HTERT RPE-1 (cell line): ENCODE results near the gene EFNA4.

Experiments used
- in situ Hi-C: fragments of 300-500 bp; cut with MboI; formaldehyde crosslinking; loops from 4 replicates; pipeline ENCODE4 v1.14.3; 2020; ENCODE audit warnings: low sequenced_read_pairs

The EFNA4 gene

GRCh38 chr1:155032886-155033285 is 30.7 kb upstream of the EFNA4 start:
- in situ Hi-C loops, result no loop called here

DNA sequence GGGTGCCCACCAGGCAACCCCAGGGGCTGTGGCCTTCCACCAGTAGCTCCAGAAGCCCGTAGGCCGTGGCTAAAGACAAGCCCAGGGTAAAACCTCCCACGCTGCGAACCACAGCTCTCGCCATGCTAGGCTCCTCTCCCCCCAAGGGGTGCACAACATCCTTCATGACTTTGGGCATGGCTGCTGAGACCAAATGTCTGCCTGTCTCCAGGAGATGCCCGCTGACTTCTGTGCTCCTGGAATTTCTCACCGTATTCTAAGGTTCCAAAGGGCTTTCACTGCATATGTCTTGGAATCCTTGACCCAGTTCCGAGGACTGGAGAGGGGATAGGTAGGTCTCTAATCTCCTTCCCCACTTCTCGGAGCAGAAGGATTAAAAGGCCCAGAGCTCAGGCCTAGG is 30.0 kb upstream of the EFNA4 start, which contains the start of the genes DCST1 and DCST2:
DCST1 (plus strand) TSS at position 301 of the 400 bp plus-strand sequence. CDS start 213 bp downstream, outside the sequence.
DCST2 (minus strand) TSS at position 258 of the 400 bp plus-strand sequence; CDS start at position 178, 80 bp downstream.
- in situ Hi-C loops, result no loop called here

GRCh38 chr1:155034318-155035208 is 29.0 kb upstream of the EFNA4 start:
- in situ Hi-C loops, result no loop called here

DNA sequence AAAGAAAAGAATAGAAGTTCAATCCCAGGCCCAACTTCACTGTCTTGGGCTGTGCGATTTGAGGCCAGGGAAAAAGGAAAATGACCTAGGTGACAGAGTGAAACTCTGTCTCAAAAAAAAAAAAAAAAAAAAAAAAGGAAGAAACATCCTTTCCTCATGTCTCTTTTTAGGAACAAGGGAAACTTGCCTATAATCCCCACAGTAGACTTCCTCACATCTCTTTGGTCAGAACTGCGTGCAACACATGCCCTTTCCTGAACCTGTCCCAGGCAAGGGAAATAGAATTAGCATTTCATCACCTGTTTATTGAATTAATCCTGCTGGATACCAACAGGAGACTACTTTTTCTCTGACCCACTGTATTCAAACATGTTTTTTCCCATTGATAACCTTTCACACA is 27.6 kb upstream of the EFNA4 start:
- in situ Hi-C loops, result no loop called here

GRCh38 chr1:155037043-155037442 is 26.5 kb upstream of the EFNA4 start:
- in situ Hi-C loops, result no loop called here

- in situ Hi-C loops, result no loop called here
Measured at GRCh38 chr1:155037851-155038441, 25.6 kb upstream of the EFNA4 start.

DNA sequence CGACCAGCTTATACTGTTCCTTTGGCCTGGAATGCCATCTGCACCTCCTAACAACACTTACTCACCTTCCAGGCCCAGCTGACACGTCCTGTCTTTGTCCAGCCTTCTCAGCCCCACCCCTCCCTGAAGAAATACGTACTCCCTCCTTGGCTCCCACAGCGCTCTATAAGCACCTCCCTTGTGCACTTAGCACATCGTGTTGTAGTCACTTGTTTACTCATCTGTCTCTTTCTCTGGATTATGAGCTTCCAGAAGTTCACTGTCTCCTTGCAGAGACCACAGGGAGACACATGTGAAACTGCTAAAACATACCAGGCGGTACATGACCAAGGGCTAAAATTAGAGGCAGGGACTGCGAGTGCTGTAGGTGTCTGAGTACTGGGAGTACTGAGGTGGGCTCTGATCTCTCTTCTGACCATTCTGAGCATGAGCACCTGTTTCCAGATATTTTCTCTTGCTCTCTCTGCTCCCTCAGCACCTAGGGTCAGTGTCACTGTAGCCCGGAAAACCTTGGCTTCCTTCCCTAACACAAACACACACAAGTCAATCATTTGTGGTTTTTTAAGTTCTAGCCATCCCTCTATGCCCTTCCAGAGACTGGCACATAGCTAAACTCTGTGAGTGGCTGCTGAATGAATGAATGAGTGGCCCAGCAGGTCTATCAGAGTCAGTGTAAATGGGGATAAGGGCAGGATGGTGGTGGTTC is 24.8 kb upstream of the EFNA4 start:
- in situ Hi-C loops, result no loop called here

DNA sequence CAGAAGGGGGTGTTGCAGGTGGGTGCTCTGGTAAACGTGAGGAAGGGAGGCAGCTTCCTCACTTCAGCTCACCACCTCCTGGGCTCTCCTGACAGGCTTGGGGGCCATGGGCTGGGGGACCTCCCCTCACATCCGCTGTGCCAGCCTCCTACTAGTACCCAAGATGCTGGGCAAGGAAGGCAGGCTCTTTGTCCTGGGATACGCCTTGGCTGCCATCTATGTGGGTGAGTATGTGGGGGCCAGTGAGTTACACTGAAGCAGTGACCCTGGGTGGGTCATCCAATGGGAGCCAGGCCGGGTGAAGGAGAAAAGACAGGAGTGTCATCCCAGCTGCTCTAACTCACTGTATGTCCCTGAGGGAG is 24.3 kb upstream of the EFNA4 start:
- in situ Hi-C loops, result no loop called here

- in situ Hi-C loops, result no loop called here
Measured at GRCh38 chr1:155040358-155041093, 23.0 kb upstream of the EFNA4 start.

- in situ Hi-C loops, result no loop called here
Measured at GRCh38 chr1:155042789-155043188, 20.8 kb upstream of the EFNA4 start.

- in situ Hi-C loops, result no loop called here
Measured at GRCh38 chr1:155043301-155043702, 20.2 kb upstream of the EFNA4 start.

DNA sequence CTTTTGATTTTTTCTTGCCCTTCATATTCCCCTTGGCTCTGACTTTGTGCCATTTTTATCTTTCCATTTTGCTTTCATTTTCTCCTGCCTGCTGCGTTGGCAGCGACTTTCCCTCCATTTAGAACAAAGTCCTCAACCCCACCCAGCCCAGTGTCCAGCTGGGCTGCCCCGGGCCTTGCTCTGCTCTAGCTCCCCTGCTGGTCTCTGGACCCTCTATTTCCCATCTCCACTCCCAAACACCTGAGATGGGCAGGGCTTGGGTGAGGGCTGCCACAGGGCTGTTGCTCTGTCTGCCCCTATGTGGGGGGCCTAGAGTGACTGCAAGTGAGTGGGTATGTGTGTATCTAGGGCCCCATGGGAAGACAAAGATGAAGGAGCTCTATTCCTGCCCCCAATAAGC is 19.7 kb upstream of the EFNA4 start:
- in situ Hi-C loops, result no loop called here

DNA sequence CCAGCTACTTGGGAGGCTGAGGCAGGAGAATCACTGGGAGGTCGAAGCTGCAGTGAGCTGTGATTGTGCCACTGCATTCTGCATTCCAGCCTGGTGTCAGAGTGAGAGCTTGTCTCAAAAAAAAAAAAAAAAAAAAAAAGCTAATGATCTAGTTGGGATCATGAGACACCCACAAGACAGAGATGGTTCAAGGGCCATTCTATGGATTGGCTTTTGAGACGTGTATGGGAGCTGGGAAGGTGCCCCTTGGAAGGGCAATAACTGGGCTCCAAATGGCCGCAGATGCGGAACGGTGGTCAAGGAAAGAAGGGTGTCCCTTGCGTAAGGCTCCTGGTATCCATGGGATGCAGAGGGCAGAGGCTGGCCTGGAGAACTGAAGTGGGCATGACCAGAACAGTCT is 19.2 kb upstream of the EFNA4 start:
- in situ Hi-C loops, result no loop called here

DNA sequence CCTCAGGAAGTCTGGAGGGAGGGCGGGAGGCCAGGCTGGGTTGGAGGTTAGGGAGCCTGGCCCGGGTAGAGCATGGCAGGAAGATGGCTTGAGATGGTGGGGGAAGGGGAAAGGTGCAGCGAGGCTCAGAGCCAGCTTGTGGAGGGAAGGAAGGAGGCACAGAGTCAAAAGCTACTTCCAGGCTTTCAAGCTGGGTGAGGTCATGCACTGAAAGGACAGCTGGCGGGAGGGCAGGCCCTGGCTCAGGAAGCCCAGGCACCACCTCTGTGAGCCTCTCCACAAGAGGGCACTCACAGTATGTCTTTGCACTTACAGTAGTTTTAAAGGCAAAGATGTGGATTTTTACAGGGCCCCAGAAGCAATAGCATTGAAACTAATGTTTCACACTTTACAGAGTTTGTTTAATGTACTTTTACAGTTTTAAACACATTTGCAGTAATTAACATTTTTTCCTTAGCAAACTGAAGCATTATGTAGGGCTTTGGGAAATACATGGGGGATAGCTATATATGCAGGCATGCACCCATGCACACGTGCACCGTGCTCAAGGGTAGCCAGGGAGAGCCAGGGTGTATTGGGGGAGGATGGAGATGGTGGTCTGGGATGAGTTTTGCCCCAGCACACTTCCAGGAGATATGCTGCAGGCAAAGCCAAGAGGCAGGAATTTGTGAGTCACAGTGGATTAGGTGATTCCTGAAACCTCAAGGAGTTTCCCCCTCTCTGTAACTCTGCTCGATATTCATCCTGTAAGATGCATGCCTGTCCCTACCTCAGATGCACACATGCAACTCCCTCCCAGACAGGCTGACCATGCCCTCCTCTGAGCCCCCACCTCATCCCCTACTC is 18.5 kb upstream of the EFNA4 start:
- in situ Hi-C loops, result no loop called here

DNA sequence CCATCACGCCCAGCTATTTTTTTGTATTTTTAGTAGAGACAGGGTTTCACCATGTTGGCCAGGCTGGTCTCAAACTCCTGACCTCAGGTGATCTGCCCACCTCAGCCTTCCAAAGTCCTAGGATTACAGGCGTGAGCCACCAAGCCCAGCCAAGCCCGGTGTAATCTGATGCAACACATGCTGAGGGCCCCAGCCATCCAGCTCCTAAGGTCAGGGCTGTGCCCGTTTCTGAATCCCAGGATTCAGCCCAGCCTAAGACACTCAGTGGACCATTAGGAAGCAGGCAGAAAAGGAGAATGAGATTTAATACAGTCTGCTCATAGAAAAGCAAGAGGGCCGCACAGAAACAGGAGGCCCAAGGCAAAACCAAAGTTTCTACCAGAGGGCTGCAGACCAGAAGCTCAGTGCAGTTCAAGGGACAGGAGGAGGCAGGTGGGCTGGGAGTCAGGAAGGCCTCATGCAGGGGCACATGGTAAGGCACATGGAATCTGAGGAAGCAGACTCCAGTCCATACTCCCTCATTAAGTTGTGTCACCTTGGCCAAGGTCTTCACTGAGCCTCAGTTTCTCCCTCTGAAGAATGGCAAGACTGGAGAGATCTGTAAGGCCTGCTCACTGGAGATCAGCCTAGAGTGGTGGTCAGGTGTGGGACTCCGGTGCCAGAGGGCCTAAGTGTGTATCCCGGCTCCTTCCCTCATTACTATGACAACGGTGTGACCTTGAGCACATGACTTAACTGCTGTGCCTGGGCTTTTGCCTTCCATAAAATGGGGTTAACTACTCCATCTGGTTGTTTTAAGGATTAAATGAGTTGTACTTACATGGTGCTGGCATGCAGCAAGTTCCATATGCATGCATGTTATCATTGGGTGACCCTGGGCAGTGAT is 14.8 kb upstream of the EFNA4 start:
- in situ Hi-C loops, result no loop called here

DNA sequence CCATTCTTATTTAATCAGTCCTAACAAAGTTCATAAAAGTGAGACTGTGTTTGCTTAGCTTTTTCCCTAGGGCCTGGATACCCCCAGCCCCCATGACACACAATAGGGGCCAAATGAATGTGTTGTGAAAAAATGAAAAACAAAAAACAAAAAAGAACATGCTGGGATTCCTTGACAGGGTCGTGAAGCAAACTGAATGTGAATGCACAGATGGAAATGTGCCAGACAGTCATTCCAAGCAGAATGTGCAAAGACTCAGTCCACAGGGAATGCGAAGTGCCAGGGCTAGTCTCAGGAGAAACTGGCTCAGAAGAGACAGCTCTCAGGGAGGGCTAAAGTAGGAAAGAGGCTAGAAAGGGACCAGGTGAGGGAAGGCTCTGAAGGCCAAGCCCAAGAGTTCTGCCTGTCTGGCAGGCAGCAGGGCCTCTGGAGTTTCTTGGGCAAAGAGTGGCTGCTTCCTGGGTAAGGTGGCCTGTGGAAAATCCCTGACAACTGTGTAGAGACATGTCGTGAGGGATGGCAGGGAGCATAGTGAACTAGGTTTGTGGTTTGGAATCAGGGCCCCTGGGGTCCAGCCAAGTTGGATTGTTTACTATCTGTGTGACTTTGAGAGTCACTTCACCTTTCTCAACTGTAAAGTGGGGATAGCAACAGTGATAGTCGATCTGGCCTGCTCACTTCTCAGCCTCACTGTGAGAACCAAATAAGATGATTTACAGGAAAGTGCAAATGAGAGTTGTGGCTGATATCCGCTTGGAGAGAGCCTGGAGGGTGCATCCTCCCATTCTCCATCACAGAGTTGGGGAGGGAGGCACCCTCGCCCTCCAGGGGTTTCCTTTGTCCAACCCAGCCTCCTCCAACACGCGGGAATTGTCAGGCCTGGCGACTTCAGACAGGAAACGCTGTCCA is 13.6 kb upstream of the EFNA4 start:
- in situ Hi-C loops, result no loop called here

DNA sequence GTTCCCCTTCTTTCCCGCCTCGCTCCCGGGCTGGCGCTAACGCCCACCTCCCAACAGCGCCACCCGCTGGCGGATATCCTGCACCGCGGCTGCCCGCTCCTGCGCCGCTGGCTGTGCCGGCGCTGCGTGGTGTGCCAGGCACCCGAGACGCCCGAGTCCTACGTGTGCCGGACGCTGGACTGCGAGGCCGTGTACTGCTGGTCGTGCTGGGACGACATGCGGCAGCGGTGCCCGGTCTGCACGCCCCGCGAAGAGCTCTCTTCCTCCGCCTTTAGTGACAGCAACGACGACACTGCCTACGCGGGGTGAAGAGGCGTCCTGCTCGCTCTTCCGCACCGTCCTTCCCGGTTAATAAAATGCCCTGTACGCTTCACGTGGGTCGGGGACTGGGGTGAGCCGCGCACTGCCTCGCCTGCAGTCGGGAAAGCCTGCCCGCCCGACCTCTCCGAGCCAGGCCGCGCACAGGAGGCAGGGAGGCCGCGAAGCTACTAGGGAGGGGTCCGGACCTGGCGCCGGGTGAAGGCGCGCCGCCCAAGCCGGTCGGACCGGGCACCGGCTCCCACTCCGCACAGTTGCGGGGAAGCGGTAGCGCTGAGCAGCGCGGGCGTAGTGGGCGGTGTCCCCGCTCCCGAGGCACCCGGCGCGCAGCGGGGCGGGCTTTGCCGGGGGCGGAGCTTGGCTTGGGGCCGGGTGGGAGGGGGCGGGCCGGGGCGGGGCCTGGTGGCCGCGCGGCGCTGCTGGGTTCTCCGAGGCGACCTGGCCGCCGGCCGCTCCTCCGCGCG is 12.8 kb upstream of the EFNA4 start, which contains the start of gene ADAM15:
ADAM15 (plus strand) TSS at position 757 of the 782 bp plus-strand sequence. CDS start 71 bp downstream, outside the sequence.
- in situ Hi-C loops, result no loop called here
